ENCODE measurements around the gene KCNQ5. TPM values are rescaled to one million over a fixed set of nuclear protein-coding genes. Genes with fewer than 3 reads are reported as not detected.
"Not testable (repeated sequence)": the region's sequence is repeated elsewhere in the genome, so short reads cannot be mapped to it uniquely, and the experiment has no call there.

The KCNQ5 gene
- total and polyA plus RNA-seq, 2 donors (not counting 1 experiment from before 2014, with no cell fraction given): 0.74 to 4.6 TPM

- TF ChIP-seq CTCF (conservative IDR thresholded peaks at IDR 0.05 in 1 of 2, IDR thresholded peaks at IDR 0.05 in 1 of 2; ENCODE audit: low read depth in 1 of 2, low read length in 2 of 2) (peak; percentile 91 to 94), EZH2 (IDR thresholded peaks at IDR 0.05; ENCODE audit: low read length, missing control alignments) (no peak)
- H3K9me3 ChIP-seq (ENCODE audit: control insufficient read depth, insufficient read depth, low read depth, low read length): no peaks in the 10 kb centered on the region
- H3K4me3 ChIP-seq (replicated peaks in 1 of 4; ENCODE audit: control extremely low read depth in 1 of 4, insufficient read depth in 1 of 4, low read depth in 3 of 4, low read length in 4 of 4): peak overlapping the region; percentile 28 to 69 (median 45)
- H3K27me3 ChIP-seq (ENCODE audit: control insufficient read depth, insufficient read depth, low read length): no peaks in the 10 kb centered on the region
- no peaks in the 10 kb centered on the region for H3K79me2 ChIP-seq (ENCODE audit: control insufficient read depth, insufficient read depth, low read length)
- peak; percentile 71 to 88 for DNase-seq (ENCODE audit: low read depth in 2 of 2)
- no peak overlapping the region for H3K27ac ChIP-seq (ENCODE audit: insufficient read depth, low read length)
- H4K20me1 ChIP-seq (ENCODE audit: control insufficient read depth, extremely low read depth, insufficient read depth, low read length): no peaks in the 10 kb centered on the region
- peak overlapping the region; percentile 86 for H3K4me2 ChIP-seq (ENCODE audit: extremely low read depth, insufficient read depth, low read length)
- H3K9ac ChIP-seq (ENCODE audit: insufficient read depth, low read length): no peak overlapping the region
- no peaks in the 10 kb centered on the region for H3K4me1 ChIP-seq (ENCODE audit: control insufficient read depth, extremely low read depth, insufficient read depth, low read length)
- H2AFZ ChIP-seq (ENCODE audit: low read length): peak overlapping the region; percentile 44
- no peaks in the 10 kb centered on the region for H3K36me3 ChIP-seq (ENCODE audit: control insufficient read depth, insufficient read depth, low read length)
These were observed 559.1 kb downstream of the KCNQ5 start for GRCh38 chr6:73180763-73181619.

- no peak for DNase-seq (ENCODE audit: low read depth in 2 of 2)
- H3K36me3 ChIP-seq (ENCODE audit: control insufficient read depth, insufficient read depth, low read length): no peaks in the 10 kb centered on the region
- H3K27ac ChIP-seq (ENCODE audit: insufficient read depth, low read length): no peak overlapping the region
- H4K20me1 ChIP-seq (ENCODE audit: control insufficient read depth, extremely low read depth, insufficient read depth, low read length): no peaks in the 10 kb centered on the region
- no peaks in the 10 kb centered on the region for H3K9me3 ChIP-seq (ENCODE audit: control insufficient read depth, insufficient read depth, low read depth, low read length)
- no peaks in the 10 kb centered on the region for H3K79me2 ChIP-seq (ENCODE audit: control insufficient read depth, insufficient read depth, low read length)
- no peak overlapping the region for H2AFZ ChIP-seq (ENCODE audit: low read length)
- no peaks in the 10 kb centered on the region for H3K27me3 ChIP-seq (ENCODE audit: control insufficient read depth, insufficient read depth, low read length)
- H3K9ac ChIP-seq (ENCODE audit: insufficient read depth, low read length): no peak overlapping the region
- TF ChIP-seq EZH2 (IDR thresholded peaks at IDR 0.05; ENCODE audit: low read length, missing control alignments): no peak
- no peak for TF ChIP-seq CTCF (conservative IDR thresholded peaks at IDR 0.05 in 1 of 2, IDR thresholded peaks at IDR 0.05 in 1 of 2; ENCODE audit: low read depth in 1 of 2, low read length in 2 of 2)
- no peak overlapping the region for H3K4me2 ChIP-seq (ENCODE audit: extremely low read depth, insufficient read depth, low read length)
- no peak overlapping the region for H3K4me3 ChIP-seq (replicated peaks in 1 of 4; ENCODE audit: control extremely low read depth in 1 of 4, insufficient read depth in 1 of 4, low read depth in 3 of 4, low read length in 4 of 4)
- no peaks in the 10 kb centered on the region for H3K4me1 ChIP-seq (ENCODE audit: control insufficient read depth, extremely low read depth, insufficient read depth, low read length)
These were observed 560.2 kb downstream of the KCNQ5 start for GRCh38 chr6:73182021-73182607.

- not testable (repeated sequence) for H2AFZ ChIP-seq (ENCODE audit: low read length); H3K27me3 ChIP-seq (ENCODE audit: control insufficient read depth, insufficient read depth, low read length); H3K27ac ChIP-seq (ENCODE audit: insufficient read depth, low read length); H3K36me3 ChIP-seq (ENCODE audit: control insufficient read depth, insufficient read depth, low read length); H4K20me1 ChIP-seq (ENCODE audit: control insufficient read depth, extremely low read depth, insufficient read depth, low read length); H3K4me2 ChIP-seq (ENCODE audit: extremely low read depth, insufficient read depth, low read length); DNase-seq (ENCODE audit: low read depth in 2 of 2); H3K9me3 ChIP-seq (ENCODE audit: control insufficient read depth, insufficient read depth, low read depth, low read length); H3K79me2 ChIP-seq (ENCODE audit: control insufficient read depth, insufficient read depth, low read length); H3K9ac ChIP-seq (ENCODE audit: insufficient read depth, low read length); H3K4me1 ChIP-seq (ENCODE audit: control insufficient read depth, extremely low read depth, insufficient read depth, low read length); H3K4me3 ChIP-seq (replicated peaks in 1 of 4; ENCODE audit: control extremely low read depth in 1 of 4, insufficient read depth in 1 of 4, low read depth in 3 of 4, low read length in 4 of 4)
These were observed 571.4 kb downstream of the KCNQ5 start for GRCh38 chr6:73193302-73193701.
